H54 (cell line): ENCODE measurements around the gene PDE2A.
A peak's percentile ranks its signal among the peaks of the same experiment; 100 is the strongest.

Experiments used
- DNase-seq: peaks from one replicate; pipeline ENCODE4 v3.0.0; 2011; ENCODE audit warnings: low spot score, mixed read lengths; ENCODE audit not compliant: insufficient read length
- FAIRE-seq: peaks from 3 replicates; lab custom pipeline; 2011; peaks lifted over from hg19 to GRCh38; lab: Jason Lieb, UNC
- POLR2A ChIP-seq: IDR thresholded peaks from 2 replicates; pipeline ENCODE4 v1.6.1; 2011; ENCODE audit warnings: low read depth, mild to moderate bottlenecking, low read length

The PDE2A gene

DNA sequence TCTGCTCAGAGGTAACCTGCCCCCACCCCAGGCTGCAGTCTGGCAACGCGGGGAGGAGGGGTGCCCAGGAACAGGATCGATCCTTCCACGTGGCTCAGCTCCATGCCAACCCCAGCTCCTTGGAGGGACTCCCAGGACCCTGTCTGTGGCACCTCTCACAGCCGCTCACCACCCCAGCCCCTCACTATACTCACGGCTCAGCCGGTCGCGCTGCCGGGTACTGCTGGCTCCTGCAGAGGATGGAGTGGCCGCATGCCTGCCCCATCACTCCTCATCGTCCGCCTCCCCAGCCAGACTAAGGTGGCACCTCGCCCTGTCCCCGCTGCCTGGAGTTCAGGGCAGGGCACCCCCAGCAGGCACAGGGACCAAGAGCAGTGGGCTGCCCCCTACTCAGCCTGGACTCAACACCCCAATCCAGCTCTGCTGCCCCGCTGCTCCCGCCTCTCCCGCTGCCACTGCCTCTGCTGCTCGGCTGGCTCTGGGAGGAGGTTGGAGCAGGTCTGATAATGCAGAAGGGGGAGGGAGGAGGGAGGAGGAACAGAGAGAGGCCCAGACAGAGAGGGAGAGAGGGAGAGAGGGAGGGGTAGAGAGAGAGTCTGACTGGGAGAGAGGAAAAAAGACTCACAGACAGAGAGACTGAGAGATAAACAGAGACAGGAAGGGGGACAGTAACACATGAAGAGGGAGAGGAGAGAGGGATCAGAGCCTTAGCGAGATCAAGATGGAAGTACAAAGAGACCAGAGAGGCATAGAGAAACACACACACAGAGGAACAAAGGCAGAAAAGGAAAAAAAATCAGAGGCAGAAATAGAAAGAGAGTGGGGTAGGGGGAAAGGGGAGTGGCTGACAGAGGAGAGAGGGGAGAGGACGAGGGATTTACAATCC is at the start of gene PDE2A:
TSS of gene PDE2A (minus strand) at position 480 of the 886 bp plus-strand sequence. CDS start at position 265, 215 bp downstream.
- FAIRE-seq (no peak), DNase-seq (no peak)
- TF ChIP-seq POLR2A = no peak

DNA sequence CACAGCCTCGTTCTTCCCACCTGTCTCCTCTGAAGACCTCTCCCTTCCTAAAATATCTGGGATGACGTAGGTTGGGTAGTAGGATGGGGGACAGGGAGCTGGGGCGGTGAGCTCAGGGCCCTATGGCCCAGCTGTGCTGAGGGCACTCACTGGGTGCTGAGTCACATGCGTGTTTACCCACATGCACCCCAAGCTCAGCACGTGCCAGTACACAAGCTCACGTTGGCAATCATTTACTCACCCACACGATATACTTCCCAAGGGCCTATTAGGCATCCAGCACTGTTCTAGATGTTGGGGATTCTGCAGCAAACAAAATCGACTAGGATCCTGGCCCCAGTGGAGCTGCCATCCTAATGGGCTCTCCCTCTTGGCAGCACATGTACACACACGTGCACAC is 49.3 kb upstream of the PDE2A start:
- DNase-seq (no peak), FAIRE-seq (no peak)
- no peak for TF ChIP-seq POLR2A

DNA sequence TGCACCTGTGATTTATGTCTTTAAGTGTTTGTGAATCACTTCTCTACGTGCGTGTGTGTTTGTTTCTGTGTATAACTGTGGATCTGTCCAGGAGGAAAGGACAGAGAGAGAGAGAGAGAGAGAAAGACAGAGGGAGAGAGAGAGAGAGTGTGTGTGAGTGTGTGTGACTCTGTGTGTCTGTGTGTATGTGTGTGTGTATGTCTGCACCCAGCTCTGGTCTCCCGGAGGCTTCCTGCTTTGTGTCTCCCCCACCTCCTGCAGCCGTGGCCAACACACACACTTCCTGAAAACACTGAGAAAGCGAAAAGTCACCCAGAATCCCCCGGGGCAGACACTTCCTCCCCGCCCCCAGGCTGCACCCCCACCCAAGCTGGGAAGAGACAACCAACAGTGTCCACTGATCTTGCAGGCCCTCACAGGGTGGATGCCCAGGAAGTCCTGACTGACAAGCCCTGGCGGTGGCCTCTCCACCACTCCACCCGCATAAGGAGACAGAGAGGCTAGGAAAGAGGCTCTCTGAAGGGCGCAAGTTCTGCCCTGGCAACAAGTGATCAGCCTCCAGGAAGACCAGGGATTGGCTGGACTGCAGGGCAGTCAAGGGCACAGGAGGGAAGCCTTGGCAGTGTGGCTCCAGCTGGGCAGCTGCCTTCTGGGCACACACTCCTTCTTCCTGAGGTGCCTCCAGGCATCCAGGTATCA is 48.0 kb upstream of the PDE2A start:
- peak; percentile 95 for DNase-seq
- no peak for FAIRE-seq
- 0 out of 2 replicates have a peak, but pooled peaks have one; percentile 22 for TF ChIP-seq POLR2A

DNA sequence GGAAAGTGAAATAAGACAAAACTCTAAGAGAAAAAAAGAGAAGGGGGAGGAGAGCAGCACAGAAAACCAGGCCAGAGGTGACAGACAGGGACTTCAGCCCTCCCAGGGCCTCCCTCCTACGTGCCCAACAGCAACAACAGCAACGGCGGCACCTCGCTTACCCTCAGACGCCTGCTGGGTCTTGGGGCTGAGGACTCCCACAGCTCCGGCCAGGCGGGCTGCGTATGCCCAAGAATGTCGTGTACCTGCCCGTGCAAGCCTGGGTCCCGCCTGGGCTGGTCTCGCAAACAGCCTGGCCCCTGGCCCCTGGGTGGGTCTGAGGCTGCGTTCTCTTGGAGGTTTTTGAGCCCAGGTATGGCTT is 47.4 kb upstream of the PDE2A start:
- DNase-seq = no peak
- no peak for TF ChIP-seq POLR2A
- FAIRE-seq = no peak

DNA sequence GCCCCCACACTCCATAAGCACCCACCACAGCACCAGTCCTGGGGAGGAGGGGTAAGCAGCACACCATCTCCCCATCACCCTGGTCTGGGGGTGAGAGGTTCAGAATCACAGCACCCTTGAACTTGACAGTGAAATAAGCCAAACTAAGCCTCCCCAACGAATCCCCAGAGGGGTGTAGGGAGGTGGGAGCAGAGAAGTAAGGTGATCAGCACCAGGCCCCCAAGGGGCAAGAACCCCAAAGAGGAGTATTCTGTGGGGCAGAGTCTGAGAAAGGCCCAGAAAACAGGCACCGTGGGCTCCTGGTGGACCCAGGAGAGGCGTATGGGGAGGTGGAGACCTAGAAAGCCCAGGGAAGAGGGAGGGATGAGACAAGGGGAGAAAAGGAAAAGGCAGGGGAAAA is 47.1 kb upstream of the PDE2A start:
- no peak for FAIRE-seq
- no peak for DNase-seq
- no peak for TF ChIP-seq POLR2A

DNA sequence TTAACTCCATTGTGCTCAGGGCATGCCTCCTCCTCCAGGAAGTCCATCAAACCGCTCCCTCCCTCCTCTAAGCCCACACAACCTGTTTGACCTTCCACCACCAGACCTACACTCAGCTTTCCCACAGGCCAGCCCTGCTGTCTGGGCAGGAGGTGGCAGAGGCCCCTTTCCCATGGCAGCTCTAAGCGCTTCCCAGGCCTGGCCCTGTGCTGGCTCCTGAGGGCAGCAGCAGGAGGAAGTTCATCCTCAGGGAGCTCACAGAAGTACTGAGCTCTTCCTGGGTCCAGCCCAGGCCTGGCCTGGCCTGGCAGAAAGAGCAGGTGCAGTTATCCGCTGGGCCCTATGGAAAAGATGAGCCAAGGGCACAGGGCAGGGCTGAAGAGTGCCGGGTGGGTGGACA is 46.6 kb upstream of the PDE2A start:
- DNase-seq = no peak
- FAIRE-seq = no peak
- no peak for TF ChIP-seq POLR2A

DNA sequence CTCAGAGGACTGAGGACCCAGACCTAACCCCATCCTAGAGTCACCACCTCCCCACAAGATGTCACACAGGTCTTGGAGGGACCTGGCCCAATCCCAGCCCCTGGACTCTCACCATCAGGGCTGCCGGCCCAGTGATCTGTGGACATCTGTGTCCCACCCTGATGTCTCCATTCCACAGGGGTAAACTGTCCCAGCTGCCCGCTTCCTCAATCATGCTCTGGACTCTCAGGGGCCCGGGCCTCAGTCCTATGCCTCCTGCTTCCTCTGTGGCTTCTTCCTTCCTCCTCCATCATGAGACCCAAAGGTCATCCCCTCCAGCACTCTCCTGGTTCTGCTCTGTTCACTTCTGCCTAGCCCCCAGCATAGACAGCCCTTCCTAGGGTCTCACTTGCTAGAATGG is 45.8 kb upstream of the PDE2A start:
- TF ChIP-seq POLR2A = no peak
- no peak for DNase-seq
- FAIRE-seq = no peak

DNA sequence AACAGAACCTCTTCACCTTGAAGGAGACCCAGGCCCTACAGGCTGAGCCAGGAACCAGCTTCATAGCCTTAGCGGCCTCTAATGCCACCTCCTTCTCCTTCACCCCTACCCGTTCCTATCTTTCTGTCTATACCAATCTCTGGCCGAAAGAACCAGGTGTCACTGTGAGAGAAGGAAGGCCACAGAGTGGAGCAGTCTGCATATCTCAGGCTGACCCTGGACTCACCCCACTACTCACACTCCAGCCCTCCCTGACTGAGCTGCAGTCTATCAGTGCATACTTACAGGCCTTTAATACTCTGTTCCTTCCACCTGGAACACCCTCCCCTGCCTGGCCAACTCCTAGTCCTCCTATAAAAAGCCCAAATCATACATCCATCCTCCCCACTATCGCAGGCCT is 45.3 kb upstream of the PDE2A start:
- FAIRE-seq (no peak), DNase-seq (no peak)
- no peak for TF ChIP-seq POLR2A

DNA sequence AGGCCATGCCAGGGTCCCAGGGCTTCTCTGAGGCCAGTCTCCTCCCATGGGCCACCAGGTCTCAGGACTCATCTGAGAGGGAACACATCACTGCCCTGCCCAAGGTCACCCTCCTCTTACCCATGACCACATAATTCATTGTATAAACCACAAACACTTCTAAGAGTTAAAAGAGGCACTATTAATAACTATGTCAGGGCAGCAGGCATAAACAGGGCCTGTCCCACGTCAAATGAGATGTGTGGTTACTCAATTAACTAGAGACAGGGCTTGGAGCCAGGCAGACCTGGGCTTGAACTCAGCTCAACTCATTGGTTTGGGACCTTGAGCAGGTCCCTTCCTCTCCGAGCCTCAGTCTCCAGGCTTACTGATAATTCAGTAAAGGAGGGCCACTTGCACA is 44.9 kb upstream of the PDE2A start:
- no peak for TF ChIP-seq POLR2A
- DNase-seq = no peak
- FAIRE-seq = no peak

DNA sequence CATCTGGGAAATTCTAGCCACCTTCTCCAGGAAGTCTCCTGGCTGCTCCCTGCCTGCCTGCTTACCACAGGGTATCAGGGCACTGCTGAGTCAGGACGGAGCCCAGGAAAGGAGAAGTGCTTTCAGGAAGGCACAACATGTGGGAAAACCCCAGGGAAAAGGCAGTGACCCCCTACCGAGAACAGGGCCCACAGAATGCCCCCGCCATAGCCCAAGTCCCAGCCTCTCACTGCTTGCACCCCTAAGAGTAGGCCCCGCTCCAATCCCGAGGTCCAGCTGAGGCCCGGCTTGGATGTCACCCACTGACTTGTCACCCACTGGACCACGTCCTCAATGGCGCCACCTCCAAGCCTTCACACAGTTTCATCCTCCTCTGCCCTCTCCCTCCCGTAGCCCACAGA is 43.9 kb upstream of the PDE2A start:
- no peak for DNase-seq
- TF ChIP-seq POLR2A = no peak

DNA sequence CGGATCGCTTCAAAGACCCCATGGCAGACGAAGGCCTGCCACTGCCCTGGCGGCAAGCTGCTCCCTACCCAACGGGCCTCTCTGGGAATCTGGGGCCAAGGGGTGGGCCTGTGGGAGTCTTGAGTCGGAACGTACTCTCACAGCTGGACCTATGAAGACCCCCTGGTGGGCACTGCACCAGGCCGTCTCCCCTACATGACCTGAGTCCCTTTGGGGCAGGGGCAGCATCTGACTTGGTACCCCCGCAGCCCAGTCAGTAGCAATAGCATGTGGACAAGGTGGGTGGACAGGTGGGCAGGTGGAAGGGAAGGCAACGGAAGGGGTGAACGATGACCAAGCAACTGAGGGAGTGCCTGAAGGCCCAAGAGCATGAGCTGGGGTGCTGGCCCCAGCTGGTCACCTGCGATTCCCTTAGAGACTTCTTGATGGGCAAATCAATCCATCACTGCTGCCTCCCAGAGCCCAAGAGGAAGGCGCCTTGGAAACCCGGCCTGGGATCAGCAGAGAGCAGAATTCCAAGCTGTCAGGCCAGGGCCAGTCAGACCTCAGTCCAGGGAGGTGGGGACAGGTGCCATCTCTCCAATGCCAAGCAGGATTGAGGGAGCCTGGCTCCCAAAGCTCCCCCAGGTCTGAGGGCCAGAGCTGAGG is 42.7 kb upstream of the PDE2A start:
- FAIRE-seq = no peak
- TF ChIP-seq POLR2A = no peak

More for the DNA sequence above, 43.9 kb upstream of the PDE2A start:
- no peak for FAIRE-seq

DNA sequence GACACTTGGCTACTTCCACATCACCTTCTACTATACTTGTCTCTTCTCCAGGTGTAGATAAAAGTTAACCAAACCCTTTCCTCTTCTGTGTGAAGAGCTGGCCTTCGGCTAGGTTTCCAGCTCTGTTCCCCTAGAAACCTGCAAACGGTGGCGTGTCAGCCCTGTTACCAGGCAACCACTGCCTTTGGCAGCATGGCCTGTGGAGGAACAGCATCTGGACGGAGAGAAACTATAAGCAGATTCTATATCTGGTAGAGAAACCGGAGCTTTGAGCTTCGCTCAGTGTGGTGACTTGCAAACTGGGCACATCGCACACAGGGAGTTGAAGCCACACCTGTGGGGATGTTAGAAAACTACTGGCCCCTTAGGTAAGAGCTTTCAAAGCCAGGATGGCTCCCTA is 42.1 kb upstream of the PDE2A start:
- FAIRE-seq (no peak), DNase-seq (no peak)
- no peak for TF ChIP-seq POLR2A

More for the DNA sequence above, 42.7 kb upstream of the PDE2A start:
- DNase-seq = no peak

DNA sequence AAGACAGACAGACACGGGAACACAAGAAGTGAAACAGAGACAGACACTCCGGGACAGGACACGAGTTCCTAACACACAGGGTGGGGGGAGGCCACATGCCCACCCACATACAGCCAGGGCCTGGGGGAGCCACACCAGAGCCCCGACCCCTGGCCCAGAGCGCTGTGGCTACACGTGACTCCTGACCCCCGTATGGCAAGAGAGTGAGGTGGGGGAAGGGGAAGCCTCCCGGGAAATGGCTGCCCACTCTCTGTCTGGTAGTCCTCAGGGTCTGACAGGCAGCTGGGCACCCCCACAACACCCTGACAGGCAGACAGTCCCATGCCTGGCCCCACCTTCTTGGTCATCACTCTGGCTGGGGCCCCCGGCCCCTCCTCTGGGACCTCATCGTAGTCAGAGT is 38.6 kb upstream of the PDE2A start:
- no peak for TF ChIP-seq POLR2A
- FAIRE-seq = no peak
- no peak for DNase-seq

DNA sequence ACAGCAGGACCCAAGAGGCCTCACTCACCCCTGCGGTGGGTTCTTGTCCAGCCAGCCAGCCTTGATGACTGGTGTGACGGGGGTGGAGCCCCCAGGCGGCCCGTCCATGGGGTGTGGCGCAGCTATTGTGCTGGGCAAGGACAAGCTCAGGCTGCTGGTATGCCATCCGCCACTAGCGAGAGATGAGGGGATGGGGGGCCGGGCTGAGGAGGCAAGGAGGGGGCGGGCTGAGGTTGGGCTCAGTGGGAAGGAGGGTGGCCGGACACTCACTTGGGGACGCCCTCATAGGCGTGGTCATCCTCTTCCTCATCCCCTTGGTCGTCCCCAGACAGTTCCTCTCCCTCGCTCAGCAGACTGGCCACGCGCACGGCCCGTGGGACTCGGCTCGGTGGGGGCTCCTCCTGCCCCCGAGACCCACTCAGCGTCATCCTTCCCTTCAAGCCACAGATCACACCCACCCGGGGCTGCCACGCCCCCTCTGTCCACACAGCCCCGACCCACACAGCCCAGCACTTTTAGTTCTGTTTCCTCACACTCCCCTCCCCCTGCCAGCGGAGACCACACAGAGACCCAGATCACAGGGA is 38.0 kb upstream of the PDE2A start:
- TF ChIP-seq POLR2A = no peak
- DNase-seq (no peak), FAIRE-seq (no peak)
